HepG2 (cell line): Measurements from ENCODE around the gene RBM6. TPM values are rescaled to one million over a fixed set of nuclear protein-coding genes. Genes with fewer than 3 reads are reported as not detected.
A peak's percentile ranks its signal among the peaks of the same experiment; 100 is the strongest.

Experiments
- ARID4A ChIP-seq: sonication (generic); formaldehyde crosslinking; IDR thresholded peaks from 2 replicates; pipeline ENCODE4 v1.5.0; 2020; ENCODE audit warnings: mild to moderate bottlenecking, missing genetic modification reagents, borderline replicate concordance
- BCL3 ChIP-seq: sonication (generic); formaldehyde crosslinking; IDR thresholded peaks from 2 replicates; pipeline ENCODE4 v1.5.1; 2020; ENCODE audit warnings: mild to moderate bottlenecking, missing genetic modification reagents, moderate library complexity
- BCLAF1 ChIP-seq: fragments of 450-650 bp; IDR thresholded peaks from 2 replicates; pipeline ENCODE4 v1.6.1; 2017; ENCODE audit warnings: mild to moderate bottlenecking
- ELF3 ChIP-seq: IDR thresholded peaks from 2 replicates; pipeline ENCODE4 v1.6.1; 2016; ENCODE audit warnings: missing genetic modification reagents, missing compliant biosample characterization
- FOXO4 ChIP-seq: sonication (generic); formaldehyde crosslinking; conservative IDR thresholded peaks from 2 replicates; pipeline ENCODE4 v1.8.1; 2023; ENCODE audit warnings: missing genetic modification reagents
- MAZ ChIP-seq, 2 experiments: sonication (generic) in 1 of 2; formaldehyde crosslinking in 1 of 2; IDR thresholded peaks; 2 replicates each; pipeline versions ENCODE4 v1.5.0 to v1.6.1; 2012 to 2020; ENCODE audit warnings: low read depth in 2 of 2, mild to moderate bottlenecking in 2 of 2, borderline replicate concordance in 1 of 2, improper control_type of control experiment in 1 of 2, low read length in 1 of 2, missing genetic modification reagents in 1 of 2, moderate library complexity in 1 of 2
- MTERF4 ChIP-seq: sonication (generic); formaldehyde crosslinking; IDR thresholded peaks from 2 replicates; pipeline ENCODE4 v1.8.0; 2023; ENCODE audit warnings: mild to moderate bottlenecking, missing genetic modification reagents
- ZBTB33 ChIP-seq: sonication (generic); formaldehyde crosslinking; IDR thresholded peaks from 2 replicates; pipeline ENCODE4 v1.4.0; 2020; ENCODE audit warnings: missing genetic modification reagents
- ZBTB7A ChIP-seq: sonication (generic); formaldehyde crosslinking; IDR thresholded peaks from 2 replicates; pipeline ENCODE4 v1.8.0; 2022; ENCODE audit warnings: mild to moderate bottlenecking, missing genetic modification reagents
- ZFP91 ChIP-seq: sonication (generic); formaldehyde crosslinking; IDR thresholded peaks from 2 replicates; pipeline ENCODE4 v1.9.0; 2022; ENCODE audit warnings: missing genetic modification reagents, mild to moderate bottlenecking, borderline replicate concordance
- polyA plus RNA-seq, 8 experiments: library from polyadenylated mRNA; depleted of rRNA in 3 of 8; stranded (reverse) in 7 of 8; unstranded in 1 of 8; fragments of >200 nt; fragmentation: Illumina TruSeq in 4 of 8; extraction: Trizol in 4 of 8; gene quantifications; 2 replicates each; pipeline versions ENCODE4 v1.2.1 to v1.2.3, GENCODE V29; 2011 to 2016; ENCODE audit warnings: low read depth in 4 of 8, missing spikeins in 1 of 8, mixed read lengths in 1 of 8; ENCODE audit not compliant: insufficient read depth in 1 of 8
- total RNA-seq, 5 experiments: library from RNA; depleted of rRNA; stranded (reverse); fragments of >200 nt; fragmentation: Illumina TruSeq; extraction: Trizol; gene quantifications; 2 replicates each; pipeline ENCODE4 v1.2.3, GENCODE V29; 2016; ENCODE audit warnings: low read depth in 1 of 5

RBM6 gene
- total and polyA plus RNA-seq, 2 of the 13 experiments (the other 11 are each of a cell fraction or from before 2014, with no cell fraction given), result 72.7 to 86.1 TPM

GRCh38 chr3:49929291-49930167, 10.4 kb upstream of the RBM6 start, which contains the start of gene MON1A (continued):
- TF ChIP-seq BCL3 (CRISPR knock-in tag) (peak; percentile 43; the same call in 1 of the 2 replicates), ZFP91 (CRISPR knock-in tag) (peak; percentile 87; the same call in 1 of the 2 replicates), MTERF4 (CRISPR knock-in tag) (no peak), ELF3 (CRISPR knock-in tag) (peak; percentile 45; the same call in 1 of the 2 replicates), ZBTB33 (CRISPR knock-in tag) (0 out of 2 replicates have a peak, but pooled peaks have one; percentile 7), BCLAF1 (no peak), MAZ (IDR thresholded peaks at IDR 0.05; ENCODE audit: borderline replicate concordance, low read depth, low read length) (0 out of 2 replicates have a peak, but pooled peaks have one; percentile 60), MAZ (CRISPR knock-in tag; IDR thresholded peaks at IDR 0.05; ENCODE audit: low read depth) (peak; percentile 76), FOXO4 (CRISPR knock-in tag) (no peak), ZBTB7A (no peak), ARID4A (CRISPR knock-in tag) (peak; percentile 96)
